GM12878 (cell line): ENCODE results near the gene SLC25A39.

Experiments
- EP300 ChIP-seq, 2 experiments: fragments of 150-350 bp in 1 of 2; IDR thresholded peaks; 2 replicates each; pipeline ENCODE4 v1.6.1; 2011 to 2012; ENCODE audit warnings: low read depth in 2 of 2, low read length in 2 of 2, borderline replicate concordance in 1 of 2, improper control_type of control experiment in 1 of 2, inconsistent platforms in 1 of 2; ENCODE audit not compliant: control insufficient read depth in 1 of 2
- HDAC2 ChIP-seq: fragments of 200-600 bp; sonication (generic); IDR thresholded peaks from 2 replicates; pipeline ENCODE4 v1.6.1; 2017
- POLR2A ChIP-seq: IDR thresholded peaks from 2 replicates; pipeline ENCODE4 v1.6.1; 2011; ENCODE audit warnings: low read depth, mild to moderate bottlenecking, low read length
- TCF7 ChIP-seq: IDR thresholded peaks from 2 replicates; pipeline ENCODE4 v1.6.1; 2014; ENCODE audit warnings: antibody characterized with exemption, borderline replicate concordance
- TF ChIP-seq, protein P1 (sequence below), 3 experiments: IDR thresholded peaks in 2 of 3; conservative IDR thresholded peaks in 1 of 3; 2 replicates each; pipeline ENCODE4 v1.5.1; 2011; ENCODE audit warnings: low read depth in 3 of 3, low read length in 3 of 3, mild to moderate bottlenecking in 3 of 3, control low read depth in 2 of 3, moderate library complexity in 2 of 3, inconsistent platforms in 1 of 3, mixed read lengths in 1 of 3; ENCODE audit not compliant: control insufficient read depth in 2 of 3, insufficient read depth in 1 of 3; ENCODE audit errors: extremely low read depth in 1 of 3

GRCh38 chr17:44359006-44359405 is 34.4 kb upstream of the SLC25A39 start:
- TF ChIP-seq POLR2A (no peak), HDAC2 (no peak), TCF7 (no peak), EP300 (IDR thresholded peaks at IDR 0.05; ENCODE audit: borderline replicate concordance in 1 of 2, control insufficient read depth in 1 of 2, low read depth in 2 of 2, low read length in 2 of 2) (no peak)
- TF ChIP-seq, protein P1, sequence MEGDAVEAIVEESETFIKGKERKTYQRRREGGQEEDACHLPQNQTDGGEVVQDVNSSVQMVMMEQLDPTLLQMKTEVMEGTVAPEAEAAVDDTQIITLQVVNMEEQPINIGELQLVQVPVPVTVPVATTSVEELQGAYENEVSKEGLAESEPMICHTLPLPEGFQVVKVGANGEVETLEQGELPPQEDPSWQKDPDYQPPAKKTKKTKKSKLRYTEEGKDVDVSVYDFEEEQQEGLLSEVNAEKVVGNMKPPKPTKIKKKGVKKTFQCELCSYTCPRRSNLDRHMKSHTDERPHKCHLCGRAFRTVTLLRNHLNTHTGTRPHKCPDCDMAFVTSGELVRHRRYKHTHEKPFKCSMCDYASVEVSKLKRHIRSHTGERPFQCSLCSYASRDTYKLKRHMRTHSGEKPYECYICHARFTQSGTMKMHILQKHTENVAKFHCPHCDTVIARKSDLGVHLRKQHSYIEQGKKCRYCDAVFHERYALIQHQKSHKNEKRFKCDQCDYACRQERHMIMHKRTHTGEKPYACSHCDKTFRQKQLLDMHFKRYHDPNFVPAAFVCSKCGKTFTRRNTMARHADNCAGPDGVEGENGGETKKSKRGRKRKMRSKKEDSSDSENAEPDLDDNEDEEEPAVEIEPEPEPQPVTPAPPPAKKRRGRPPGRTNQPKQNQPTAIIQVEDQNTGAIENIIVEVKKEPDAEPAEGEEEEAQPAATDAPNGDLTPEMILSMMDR (IDR thresholded peaks at IDR 0.05 in 2 of 3, conservative IDR thresholded peaks at IDR 0.05 in 1 of 3; ENCODE audit: control insufficient read depth in 2 of 3, extremely low read depth in 1 of 3, insufficient read depth in 1 of 3, low read depth in 3 of 3, low read length in 3 of 3): no peak
